A673 (cell line): ENCODE measurements around the gene CPED1.

Source experiments
- EZH2 ChIP-seq: fragments of 200-600 bp; sonication (generic); IDR thresholded peaks from 2 replicates; pipeline ENCODE4 v1.6.1; 2017; ENCODE audit warnings: borderline replicate concordance, low read depth, mild to moderate bottlenecking, mixed read lengths, antibody characterized with exemption, low read length; ENCODE audit not compliant: poor library complexity, severe bottlenecking
- TF ChIP-seq, protein P1 (sequence below): fragments of 300-800, 200-600 bp; sonication (generic); conservative IDR thresholded peaks from 2 replicates; pipeline ENCODE4 v1.5.1; 2017; ENCODE audit warnings: low read depth, mild to moderate bottlenecking, antibody characterized with exemption, low read length, moderate library complexity, mixed read lengths

DNA sequence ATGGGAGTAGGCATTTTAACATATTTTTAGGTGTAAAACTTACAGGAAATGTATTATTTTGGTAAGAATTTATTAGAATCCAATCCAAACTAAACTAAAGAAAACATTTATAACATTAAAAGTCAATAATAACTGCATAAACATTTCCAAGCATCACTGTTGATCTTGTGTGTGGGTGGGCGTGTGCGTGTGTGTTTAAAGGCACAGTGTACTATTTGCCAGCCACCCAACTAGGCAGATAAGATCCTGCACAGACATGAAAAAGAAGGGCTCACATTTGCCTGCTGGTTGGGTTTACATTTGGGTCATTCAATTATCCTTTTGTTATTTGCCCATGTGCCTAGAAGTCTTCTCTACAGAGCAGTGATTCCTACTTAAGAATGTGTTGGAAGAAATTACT is 309.3 kb downstream of the CPED1 start:
- TF ChIP-seq EZH2: no peak
- TF ChIP-seq, protein P1, sequence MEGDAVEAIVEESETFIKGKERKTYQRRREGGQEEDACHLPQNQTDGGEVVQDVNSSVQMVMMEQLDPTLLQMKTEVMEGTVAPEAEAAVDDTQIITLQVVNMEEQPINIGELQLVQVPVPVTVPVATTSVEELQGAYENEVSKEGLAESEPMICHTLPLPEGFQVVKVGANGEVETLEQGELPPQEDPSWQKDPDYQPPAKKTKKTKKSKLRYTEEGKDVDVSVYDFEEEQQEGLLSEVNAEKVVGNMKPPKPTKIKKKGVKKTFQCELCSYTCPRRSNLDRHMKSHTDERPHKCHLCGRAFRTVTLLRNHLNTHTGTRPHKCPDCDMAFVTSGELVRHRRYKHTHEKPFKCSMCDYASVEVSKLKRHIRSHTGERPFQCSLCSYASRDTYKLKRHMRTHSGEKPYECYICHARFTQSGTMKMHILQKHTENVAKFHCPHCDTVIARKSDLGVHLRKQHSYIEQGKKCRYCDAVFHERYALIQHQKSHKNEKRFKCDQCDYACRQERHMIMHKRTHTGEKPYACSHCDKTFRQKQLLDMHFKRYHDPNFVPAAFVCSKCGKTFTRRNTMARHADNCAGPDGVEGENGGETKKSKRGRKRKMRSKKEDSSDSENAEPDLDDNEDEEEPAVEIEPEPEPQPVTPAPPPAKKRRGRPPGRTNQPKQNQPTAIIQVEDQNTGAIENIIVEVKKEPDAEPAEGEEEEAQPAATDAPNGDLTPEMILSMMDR: no peak
